OCI-LY1 (cell line): ENCODE results near the gene TDRKH.

ENCODE experiments used
- EZH2 ChIP-seq: fragments of 200-600 bp; sonication (generic), shearing (Covaris generic); IDR thresholded peaks from 2 replicates; pipeline ENCODE4 v1.8.0; 2017; ENCODE audit warnings: borderline replicate concordance, mixed run types, mild to moderate bottlenecking, antibody characterized with exemption, low read length, moderate library complexity, mixed read lengths
- TF ChIP-seq, protein P1 (sequence below): fragments of 200-600 bp; sonication (generic), shearing (Covaris generic); IDR thresholded peaks from 2 replicates; pipeline ENCODE4 v1.5.1; 2017; ENCODE audit warnings: mild to moderate bottlenecking, antibody characterized with exemption, low read length, moderate library complexity, mixed read lengths

- TF ChIP-seq, protein P1, sequence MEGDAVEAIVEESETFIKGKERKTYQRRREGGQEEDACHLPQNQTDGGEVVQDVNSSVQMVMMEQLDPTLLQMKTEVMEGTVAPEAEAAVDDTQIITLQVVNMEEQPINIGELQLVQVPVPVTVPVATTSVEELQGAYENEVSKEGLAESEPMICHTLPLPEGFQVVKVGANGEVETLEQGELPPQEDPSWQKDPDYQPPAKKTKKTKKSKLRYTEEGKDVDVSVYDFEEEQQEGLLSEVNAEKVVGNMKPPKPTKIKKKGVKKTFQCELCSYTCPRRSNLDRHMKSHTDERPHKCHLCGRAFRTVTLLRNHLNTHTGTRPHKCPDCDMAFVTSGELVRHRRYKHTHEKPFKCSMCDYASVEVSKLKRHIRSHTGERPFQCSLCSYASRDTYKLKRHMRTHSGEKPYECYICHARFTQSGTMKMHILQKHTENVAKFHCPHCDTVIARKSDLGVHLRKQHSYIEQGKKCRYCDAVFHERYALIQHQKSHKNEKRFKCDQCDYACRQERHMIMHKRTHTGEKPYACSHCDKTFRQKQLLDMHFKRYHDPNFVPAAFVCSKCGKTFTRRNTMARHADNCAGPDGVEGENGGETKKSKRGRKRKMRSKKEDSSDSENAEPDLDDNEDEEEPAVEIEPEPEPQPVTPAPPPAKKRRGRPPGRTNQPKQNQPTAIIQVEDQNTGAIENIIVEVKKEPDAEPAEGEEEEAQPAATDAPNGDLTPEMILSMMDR, result no peak
- TF ChIP-seq EZH2, result no peak
Observed at GRCh38 chr1:151811181-151811580, 20.9 kb upstream of the TDRKH start.
